Measurements from ENCODE around the gene KIF16B. TPM values are rescaled to one million over a fixed set of nuclear protein-coding genes. Genes with fewer than 3 reads are reported as not detected.

Gene KIF16B
- total and polyA plus RNA-seq, 2 experiments from 2014 or later = 8.2 to 26.5 TPM

DNA sequence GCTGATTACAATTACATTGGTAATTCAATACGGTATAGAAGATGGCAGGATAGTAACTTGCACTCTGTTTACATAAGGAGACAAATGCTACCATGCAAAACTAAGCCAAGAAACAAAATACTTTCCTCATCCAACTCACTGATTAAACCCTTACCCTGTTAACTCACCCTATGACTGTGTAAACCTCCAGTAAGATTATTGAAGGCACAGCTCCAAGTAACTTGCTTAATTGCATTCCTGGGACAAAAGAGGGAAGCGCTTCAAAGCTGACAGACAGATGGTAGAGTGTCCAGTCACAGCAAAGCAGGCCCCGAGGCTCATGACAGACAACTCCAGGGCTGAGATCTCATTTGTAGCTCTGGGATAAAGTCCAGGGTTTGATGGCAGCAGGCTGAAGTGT is 6.9 kb upstream of the KIF16B start:
- Histone ChIP-seq H3K4me3 (no peak overlapping the region), H3K36me3 (no peaks in the 10 kb centered on the region), H3K27ac (no peak overlapping the region), H3K9me3 (ENCODE audit: low read depth) (no peaks in the 10 kb centered on the region), H3K4me1 (ENCODE audit: low read depth) (no peaks in the 10 kb centered on the region), H3K27me3 (no peaks in the 10 kb centered on the region)
- TF ChIP-seq, protein P1, sequence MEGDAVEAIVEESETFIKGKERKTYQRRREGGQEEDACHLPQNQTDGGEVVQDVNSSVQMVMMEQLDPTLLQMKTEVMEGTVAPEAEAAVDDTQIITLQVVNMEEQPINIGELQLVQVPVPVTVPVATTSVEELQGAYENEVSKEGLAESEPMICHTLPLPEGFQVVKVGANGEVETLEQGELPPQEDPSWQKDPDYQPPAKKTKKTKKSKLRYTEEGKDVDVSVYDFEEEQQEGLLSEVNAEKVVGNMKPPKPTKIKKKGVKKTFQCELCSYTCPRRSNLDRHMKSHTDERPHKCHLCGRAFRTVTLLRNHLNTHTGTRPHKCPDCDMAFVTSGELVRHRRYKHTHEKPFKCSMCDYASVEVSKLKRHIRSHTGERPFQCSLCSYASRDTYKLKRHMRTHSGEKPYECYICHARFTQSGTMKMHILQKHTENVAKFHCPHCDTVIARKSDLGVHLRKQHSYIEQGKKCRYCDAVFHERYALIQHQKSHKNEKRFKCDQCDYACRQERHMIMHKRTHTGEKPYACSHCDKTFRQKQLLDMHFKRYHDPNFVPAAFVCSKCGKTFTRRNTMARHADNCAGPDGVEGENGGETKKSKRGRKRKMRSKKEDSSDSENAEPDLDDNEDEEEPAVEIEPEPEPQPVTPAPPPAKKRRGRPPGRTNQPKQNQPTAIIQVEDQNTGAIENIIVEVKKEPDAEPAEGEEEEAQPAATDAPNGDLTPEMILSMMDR (IDR thresholded peaks at IDR 0.05; ENCODE audit: low read depth, low read length) = no peak
- peak in 1 of 2 donors; percentile 91 for DNase-seq (ENCODE audit: low read depth in 1 of 2, low spot score in 1 of 2)

DNA sequence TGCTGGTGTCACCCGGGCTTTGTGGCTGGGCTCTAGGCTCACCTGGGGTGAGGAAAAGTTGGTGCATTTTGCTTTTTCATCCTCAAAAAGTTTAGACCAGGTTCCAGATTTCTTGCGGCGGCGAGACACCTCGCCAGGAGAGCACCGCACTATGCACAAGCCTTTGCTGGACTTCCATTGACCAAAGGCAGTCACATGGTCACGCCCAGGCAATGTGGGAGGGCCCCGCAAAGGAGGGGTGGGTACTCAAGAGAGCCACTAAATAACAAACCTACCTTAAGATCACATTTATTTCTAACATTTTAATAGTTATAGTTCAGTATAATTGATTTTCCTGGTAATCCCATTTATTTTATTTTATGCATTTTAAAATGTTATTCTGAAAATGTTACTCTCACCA is 3.0 kb upstream of the KIF16B start:
- Histone ChIP-seq H3K36me3 (no peaks in the 10 kb centered on the region), H3K4me3 (no peak overlapping the region), H3K27ac (no peak overlapping the region), H3K4me1 (ENCODE audit: low read depth) (no peaks in the 10 kb centered on the region), H3K9me3 (ENCODE audit: low read depth) (no peaks in the 10 kb centered on the region), H3K27me3 (no peaks in the 10 kb centered on the region)
- no peak for DNase-seq (ENCODE audit: low read depth in 1 of 2, low spot score in 1 of 2)
- TF ChIP-seq, protein P1 (IDR thresholded peaks at IDR 0.05; ENCODE audit: low read depth, low read length) = no peak

DNA sequence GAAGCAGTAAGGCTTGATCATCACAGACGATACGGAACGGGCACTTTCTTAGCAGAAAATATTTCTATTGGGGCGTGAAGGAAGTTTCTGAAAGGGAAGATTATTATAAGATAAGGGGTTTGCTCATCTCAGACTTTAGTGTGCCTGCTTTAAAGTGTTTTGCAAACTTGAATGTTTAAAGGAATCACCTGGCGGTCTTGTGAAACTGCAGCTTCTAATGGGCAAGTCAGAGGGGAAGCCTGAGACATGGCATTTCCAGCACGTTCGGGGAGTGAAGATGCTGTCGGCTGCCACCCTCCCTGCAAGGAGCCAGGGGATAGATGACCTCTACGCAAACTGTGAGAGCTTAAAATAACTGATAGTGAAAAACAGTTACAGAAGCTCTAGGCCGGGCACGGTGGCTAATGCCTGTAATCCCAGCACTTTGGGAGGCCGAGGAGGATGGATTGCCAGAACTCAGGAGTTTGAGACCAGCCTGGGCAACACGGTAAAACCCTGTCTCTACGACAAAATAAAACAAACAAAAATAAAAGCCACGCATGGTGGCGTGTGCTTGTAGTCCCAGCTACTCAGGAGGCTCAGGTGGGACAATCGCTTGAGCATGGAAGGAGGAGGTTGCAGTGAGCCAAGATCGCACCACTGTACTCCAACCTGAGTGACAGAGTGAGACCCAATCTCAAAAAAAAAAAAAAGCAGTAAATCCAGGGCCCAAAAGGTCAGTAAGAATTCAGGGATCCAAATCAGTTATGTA is 2.3 kb upstream of the KIF16B start:
- H3K9me3 ChIP-seq (ENCODE audit: low read depth) = no peaks in the 10 kb centered on the region
- TF ChIP-seq, protein P1 (IDR thresholded peaks at IDR 0.05; ENCODE audit: low read depth, low read length) = no peak
- H3K4me1 ChIP-seq (ENCODE audit: low read depth) = no peaks in the 10 kb centered on the region
- H3K27me3 ChIP-seq = no peaks in the 10 kb centered on the region
- H3K4me3 ChIP-seq = peak overlapping the region; percentile 11
- peak in 1 of 2 donors; percentile 38 for DNase-seq (ENCODE audit: low read depth in 1 of 2, low spot score in 1 of 2)
- peak overlapping the region; percentile 2 for H3K27ac ChIP-seq
- H3K36me3 ChIP-seq = no peaks in the 10 kb centered on the region

DNA sequence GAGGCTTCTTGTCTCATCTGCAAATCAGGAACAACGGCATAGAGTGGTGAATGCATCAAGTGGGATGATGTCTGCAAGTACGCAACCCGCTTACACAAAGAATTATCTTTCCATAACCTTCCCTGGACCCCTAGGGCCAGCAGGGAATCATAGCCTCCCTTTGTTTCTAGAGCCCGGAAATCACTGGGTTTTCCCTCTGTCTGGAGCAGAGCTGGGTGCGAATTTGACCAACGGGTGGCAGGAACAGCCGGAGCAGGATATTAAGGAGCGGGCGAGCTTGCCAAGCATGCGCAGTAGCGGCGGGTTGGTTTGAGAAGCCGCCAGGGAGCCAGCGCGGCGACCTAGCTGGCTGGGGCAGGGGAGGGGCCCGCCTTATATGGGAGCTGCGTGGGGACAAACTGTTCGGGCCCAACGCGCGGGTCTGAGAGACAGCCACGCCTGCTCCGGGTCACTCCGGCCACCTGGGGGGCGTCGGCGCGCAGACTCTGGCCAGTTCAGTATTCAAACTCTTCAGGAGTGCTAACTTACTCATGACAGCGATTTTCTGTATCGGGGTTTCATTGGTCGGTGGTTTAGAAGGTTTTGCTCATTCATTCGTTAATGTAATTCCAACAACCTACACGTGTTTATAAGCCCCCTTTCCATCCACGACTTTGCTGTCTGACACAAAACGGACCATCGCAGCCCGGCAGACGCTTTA is 1.6 kb upstream of the KIF16B start:
- DNase-seq (ENCODE audit: low read depth in 1 of 2, low spot score in 1 of 2) = peak; percentile 87 to 89
- H3K4me3 ChIP-seq = peak overlapping the region; percentile 11
- TF ChIP-seq, protein P1 (IDR thresholded peaks at IDR 0.05; ENCODE audit: low read depth, low read length) = no peak
- no peaks in the 10 kb centered on the region for H3K27me3 ChIP-seq
- no peaks in the 10 kb centered on the region for H3K36me3 ChIP-seq
- H3K9me3 ChIP-seq (ENCODE audit: low read depth) = no peaks in the 10 kb centered on the region
- no peaks in the 10 kb centered on the region for H3K4me1 ChIP-seq (ENCODE audit: low read depth)
- peak overlapping the region; percentile 2 for H3K27ac ChIP-seq

DNA sequence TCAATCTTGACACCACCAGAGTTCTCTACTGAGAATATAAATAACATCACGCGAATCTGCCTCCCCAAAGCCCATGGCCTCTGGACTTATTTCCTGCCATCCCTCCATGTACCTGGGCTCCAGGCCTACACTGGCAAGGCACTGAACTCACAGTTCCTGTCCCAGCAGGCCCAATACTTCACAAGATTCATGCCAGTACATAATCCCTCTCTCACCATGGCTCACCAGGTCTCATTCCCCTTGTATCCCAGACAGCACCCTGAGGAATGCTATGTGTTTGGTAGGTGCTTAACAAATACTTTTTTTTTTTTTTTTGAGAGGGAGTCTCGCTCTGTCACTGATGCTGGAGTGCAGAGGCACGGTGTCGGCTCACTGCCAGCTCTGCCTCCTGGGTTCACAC is 1.9 kb downstream of the KIF16B start:
- Histone ChIP-seq H3K4me3 (no peak overlapping the region), H3K36me3 (no peaks in the 10 kb centered on the region), H3K9me3 (ENCODE audit: low read depth) (no peaks in the 10 kb centered on the region), H3K4me1 (ENCODE audit: low read depth) (no peaks in the 10 kb centered on the region), H3K27ac (no peak overlapping the region), H3K27me3 (no peaks in the 10 kb centered on the region)
- no peak for DNase-seq (ENCODE audit: low read depth in 1 of 2, low spot score in 1 of 2)
- TF ChIP-seq, protein P1 (IDR thresholded peaks at IDR 0.05; ENCODE audit: low read depth, low read length) = no peak
